HG03108 (cell line): Measurements from ENCODE around the gene TNNC2.

Experiments
- ATAC-seq: cut with Tn5 transposase; IDR thresholded peaks from one replicate; pipeline ENCODE4 v1.9.1; 2021; ENCODE audit warnings: moderate library complexity; ENCODE audit not compliant: unreplicated experiment

The TNNC2 gene

GRCh38 chr20:45782890-45783289 lies 44.2 kb downstream of the TNNC2 start:
- ATAC-seq = no peak

GRCh38 chr20:45781391-45781931 lies 45.7 kb downstream of the TNNC2 start:
- no peak for ATAC-seq

GRCh38 chr20:45780159-45780558 lies 47.0 kb downstream of the TNNC2 start:
- no peak for ATAC-seq

GRCh38 chr20:45779011-45779915 lies 47.8 kb downstream of the TNNC2 start:
- ATAC-seq = no peak

GRCh38 chr20:45776931-45777330 lies 50.2 kb downstream of the TNNC2 start:
- no peak for ATAC-seq

GRCh38 chr20:45775411-45775810 lies 51.7 kb downstream of the TNNC2 start:
- ATAC-seq = no peak

- ATAC-seq = no peak
Measured at GRCh38 chr20:45774945-45775344, 52.2 kb downstream of the TNNC2 start.
